PFSK-1 (cell line): Measurements from ENCODE around the gene GMPR.

ENCODE experiments used
- FOXP2 ChIP-seq: optimal IDR thresholded peaks from 2 replicates; pipeline ENCODE3; 2011; ENCODE audit warnings: borderline replicate concordance, control low read depth, inconsistent platforms; ENCODE audit not compliant: insufficient read depth; ENCODE audit errors: extremely low read length, extremely low read depth
- POLR2AphosphoS5 ChIP-seq: IDR thresholded peaks from 2 replicates; pipeline ENCODE4 v1.6.1; 2012; ENCODE audit warnings: low read depth, mild to moderate bottlenecking, control low read depth, low read length, moderate library complexity
- SIN3A ChIP-seq: IDR thresholded peaks from 2 replicates; pipeline ENCODE4 v1.6.1; 2012; ENCODE audit warnings: mild to moderate bottlenecking, low read length, moderate library complexity, borderline replicate concordance; ENCODE audit not compliant: insufficient read depth
- TAF1 ChIP-seq: IDR thresholded peaks from 2 replicates; pipeline ENCODE4 v1.6.1; 2012; ENCODE audit warnings: low read length, control low read depth, borderline replicate concordance; ENCODE audit not compliant: insufficient read depth
- TF ChIP-seq, protein P1 (sequence below), 2 experiments: IDR thresholded peaks; 2 replicates each; pipeline versions ENCODE4 v1.6.1 to v1.8.0; 2011 to 2012; ENCODE audit warnings: low read depth in 2 of 2, low read length in 2 of 2, control low read depth in 1 of 2, inconsistent platforms in 1 of 2, mild to moderate bottlenecking in 1 of 2, moderate library complexity in 1 of 2; ENCODE audit not compliant: insufficient read depth in 1 of 2

The GMPR gene

DNA sequence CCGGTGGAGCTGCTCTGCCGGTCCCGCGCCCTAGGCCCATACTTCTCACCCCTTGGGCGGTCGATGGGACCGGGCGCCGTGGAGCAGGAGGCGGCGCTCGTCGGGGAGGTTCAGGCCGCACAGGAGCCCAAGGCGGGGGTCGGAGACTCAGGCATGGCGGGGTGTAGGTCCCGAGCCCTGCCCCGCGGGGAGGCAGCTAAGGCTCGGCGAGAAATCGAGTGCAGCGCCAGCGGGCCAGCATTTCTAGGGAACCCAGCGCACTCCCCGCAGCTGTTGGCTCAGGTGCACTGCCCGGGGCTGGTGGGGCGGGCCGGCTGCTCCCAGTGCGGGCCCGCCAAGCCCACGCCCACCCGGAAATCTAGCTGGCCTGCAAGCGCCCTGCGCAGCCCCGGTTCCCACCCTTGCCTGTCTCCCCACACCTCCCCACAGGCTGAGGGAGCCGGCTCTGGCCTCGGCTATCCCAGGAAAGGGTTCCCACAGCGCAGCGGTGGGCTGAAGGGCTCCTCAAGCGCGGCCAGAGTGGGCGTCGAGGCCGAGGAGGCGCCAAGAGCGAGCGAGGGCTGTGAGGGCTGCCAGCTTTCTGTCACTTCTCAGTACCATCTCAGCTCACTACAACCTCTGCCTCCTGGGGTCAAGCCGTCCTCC, 40.2 kb upstream of the GMPR start:
- TF ChIP-seq POLR2AphosphoS5 (no peak), SIN3A (no peak), TAF1 (no peak), FOXP2 (no peak)
- TF ChIP-seq, protein P1, sequence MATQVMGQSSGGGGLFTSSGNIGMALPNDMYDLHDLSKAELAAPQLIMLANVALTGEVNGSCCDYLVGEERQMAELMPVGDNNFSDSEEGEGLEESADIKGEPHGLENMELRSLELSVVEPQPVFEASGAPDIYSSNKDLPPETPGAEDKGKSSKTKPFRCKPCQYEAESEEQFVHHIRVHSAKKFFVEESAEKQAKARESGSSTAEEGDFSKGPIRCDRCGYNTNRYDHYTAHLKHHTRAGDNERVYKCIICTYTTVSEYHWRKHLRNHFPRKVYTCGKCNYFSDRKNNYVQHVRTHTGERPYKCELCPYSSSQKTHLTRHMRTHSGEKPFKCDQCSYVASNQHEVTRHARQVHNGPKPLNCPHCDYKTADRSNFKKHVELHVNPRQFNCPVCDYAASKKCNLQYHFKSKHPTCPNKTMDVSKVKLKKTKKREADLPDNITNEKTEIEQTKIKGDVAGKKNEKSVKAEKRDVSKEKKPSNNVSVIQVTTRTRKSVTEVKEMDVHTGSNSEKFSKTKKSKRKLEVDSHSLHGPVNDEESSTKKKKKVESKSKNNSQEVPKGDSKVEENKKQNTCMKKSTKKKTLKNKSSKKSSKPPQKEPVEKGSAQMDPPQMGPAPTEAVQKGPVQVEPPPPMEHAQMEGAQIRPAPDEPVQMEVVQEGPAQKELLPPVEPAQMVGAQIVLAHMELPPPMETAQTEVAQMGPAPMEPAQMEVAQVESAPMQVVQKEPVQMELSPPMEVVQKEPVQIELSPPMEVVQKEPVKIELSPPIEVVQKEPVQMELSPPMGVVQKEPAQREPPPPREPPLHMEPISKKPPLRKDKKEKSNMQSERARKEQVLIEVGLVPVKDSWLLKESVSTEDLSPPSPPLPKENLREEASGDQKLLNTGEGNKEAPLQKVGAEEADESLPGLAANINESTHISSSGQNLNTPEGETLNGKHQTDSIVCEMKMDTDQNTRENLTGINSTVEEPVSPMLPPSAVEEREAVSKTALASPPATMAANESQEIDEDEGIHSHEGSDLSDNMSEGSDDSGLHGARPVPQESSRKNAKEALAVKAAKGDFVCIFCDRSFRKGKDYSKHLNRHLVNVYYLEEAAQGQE (IDR thresholded peaks at IDR 0.05; ENCODE audit: insufficient read depth in 1 of 2, low read depth in 2 of 2, low read length in 2 of 2) = no peak

DNA sequence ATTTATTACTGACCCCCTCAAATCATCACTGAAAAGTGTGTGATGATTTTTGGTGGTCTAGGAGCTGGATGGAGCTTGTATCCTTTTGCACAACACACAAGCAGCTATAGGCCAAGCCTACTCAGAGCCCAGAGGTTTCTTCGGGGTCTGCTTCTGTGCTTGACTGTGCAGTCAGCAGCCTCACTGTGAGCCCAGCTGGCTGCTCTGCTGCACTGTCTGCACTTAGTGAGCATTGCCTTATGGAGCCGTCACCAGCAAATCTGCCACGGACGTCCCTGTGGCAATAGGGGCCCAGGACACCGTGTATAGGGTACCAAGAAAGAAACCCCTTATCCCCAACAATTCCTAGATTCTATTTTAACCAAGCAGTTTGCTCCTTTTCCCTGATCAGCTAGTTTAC, 38.6 kb upstream of the GMPR start:
- TF ChIP-seq FOXP2 (no peak), TAF1 (no peak), POLR2AphosphoS5 (no peak), SIN3A (no peak)
- TF ChIP-seq, protein P1 (IDR thresholded peaks at IDR 0.05; ENCODE audit: insufficient read depth in 1 of 2, low read depth in 2 of 2, low read length in 2 of 2) = no peak

DNA sequence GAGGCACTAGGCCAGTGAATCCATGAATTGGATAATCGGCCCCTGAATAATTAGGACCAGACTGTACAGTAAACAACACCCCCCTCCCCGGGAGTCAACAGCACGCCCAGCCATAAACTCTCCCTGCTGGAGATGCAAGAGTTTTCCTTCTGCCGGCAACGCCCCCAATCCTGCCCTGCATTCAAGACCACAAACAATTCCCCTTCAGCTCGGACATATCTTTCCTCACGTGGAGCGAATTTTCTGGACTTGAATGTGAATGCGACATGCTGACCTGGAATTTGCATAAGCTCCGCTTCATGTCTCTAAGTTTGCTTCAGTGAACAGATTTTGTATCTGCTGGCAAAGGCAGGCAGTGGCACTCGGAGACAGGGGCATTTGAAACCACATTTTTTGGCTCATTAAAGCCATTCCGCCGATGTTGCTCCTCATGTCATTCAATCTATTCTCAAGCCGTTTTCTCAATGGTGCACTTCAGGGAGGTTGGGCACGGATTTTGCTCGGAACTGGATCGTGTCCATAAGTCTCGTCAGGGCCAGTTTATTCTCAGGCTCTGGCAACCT, 38.0 kb upstream of the GMPR start:
- TF ChIP-seq SIN3A = no peak
- peak; percentile 66 for TF ChIP-seq FOXP2
- peak; percentile 45; the same call in 1 of the 2 replicates for TF ChIP-seq TAF1
- TF ChIP-seq POLR2AphosphoS5 = no peak
- TF ChIP-seq, protein P1 (IDR thresholded peaks at IDR 0.05; ENCODE audit: insufficient read depth in 1 of 2, low read depth in 2 of 2, low read length in 2 of 2) = no peak

DNA sequence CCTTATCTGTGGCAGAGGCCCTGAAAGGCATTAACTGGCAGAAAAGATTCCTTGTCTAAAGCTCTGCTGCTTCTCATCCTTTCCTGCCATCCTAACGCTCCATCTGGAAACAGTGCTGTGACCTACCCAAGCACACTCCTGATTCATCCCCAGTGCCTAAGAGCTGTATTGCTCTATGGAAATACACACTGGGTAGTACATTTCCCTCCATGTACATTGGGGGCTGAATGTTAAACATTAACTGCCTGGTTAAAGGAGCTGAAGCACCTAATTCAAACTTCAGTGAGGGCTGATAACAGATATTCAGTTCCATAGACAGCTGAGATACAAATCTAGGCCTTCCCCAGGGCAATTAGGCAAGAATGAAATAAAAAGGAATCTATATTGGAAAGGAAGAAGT, 36.7 kb upstream of the GMPR start:
- TF ChIP-seq FOXP2 (no peak), POLR2AphosphoS5 (no peak), SIN3A (no peak), TAF1 (no peak)
- TF ChIP-seq, protein P1 (IDR thresholded peaks at IDR 0.05; ENCODE audit: insufficient read depth in 1 of 2, low read depth in 2 of 2, low read length in 2 of 2) = no peak
